ENCODE measurements around the gene CEACAM1.

The CEACAM1 gene

DNA sequence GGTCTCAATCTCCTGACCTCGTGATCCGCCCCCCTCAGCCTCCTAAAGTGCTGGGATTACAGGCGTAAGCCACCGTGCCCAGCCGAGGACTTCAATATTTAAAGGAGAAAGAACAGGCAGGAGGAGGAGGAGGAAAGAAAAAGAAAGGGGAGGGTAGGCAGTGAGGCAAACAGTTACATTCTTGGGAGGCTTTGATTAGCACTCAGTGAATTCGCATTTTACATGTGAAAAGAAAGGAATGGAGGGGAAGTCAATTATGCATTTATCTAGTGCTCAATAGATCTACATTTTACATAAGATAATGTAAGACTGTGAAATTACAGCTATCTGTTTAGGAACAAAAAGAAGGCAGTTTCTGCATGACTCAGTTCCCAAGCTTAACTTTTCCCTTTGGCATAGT, 54.6 kb downstream of the CEACAM1 start:
- TF ChIP-seq, protein P1, sequence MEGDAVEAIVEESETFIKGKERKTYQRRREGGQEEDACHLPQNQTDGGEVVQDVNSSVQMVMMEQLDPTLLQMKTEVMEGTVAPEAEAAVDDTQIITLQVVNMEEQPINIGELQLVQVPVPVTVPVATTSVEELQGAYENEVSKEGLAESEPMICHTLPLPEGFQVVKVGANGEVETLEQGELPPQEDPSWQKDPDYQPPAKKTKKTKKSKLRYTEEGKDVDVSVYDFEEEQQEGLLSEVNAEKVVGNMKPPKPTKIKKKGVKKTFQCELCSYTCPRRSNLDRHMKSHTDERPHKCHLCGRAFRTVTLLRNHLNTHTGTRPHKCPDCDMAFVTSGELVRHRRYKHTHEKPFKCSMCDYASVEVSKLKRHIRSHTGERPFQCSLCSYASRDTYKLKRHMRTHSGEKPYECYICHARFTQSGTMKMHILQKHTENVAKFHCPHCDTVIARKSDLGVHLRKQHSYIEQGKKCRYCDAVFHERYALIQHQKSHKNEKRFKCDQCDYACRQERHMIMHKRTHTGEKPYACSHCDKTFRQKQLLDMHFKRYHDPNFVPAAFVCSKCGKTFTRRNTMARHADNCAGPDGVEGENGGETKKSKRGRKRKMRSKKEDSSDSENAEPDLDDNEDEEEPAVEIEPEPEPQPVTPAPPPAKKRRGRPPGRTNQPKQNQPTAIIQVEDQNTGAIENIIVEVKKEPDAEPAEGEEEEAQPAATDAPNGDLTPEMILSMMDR (IDR thresholded peaks at IDR 0.05; ENCODE audit: insufficient read depth, low read length, poor library complexity, severe bottlenecking), result no peak
- Histone ChIP-seq H3K27me3 (replicated peaks; ENCODE audit: control insufficient read depth, insufficient read depth, low read length) (no peaks in the 10 kb centered on the region), H3K36me3 (ENCODE audit: control insufficient read depth, insufficient read depth, low read length) (no peaks in the 10 kb centered on the region), H3K4me3 (replicated peaks; ENCODE audit: low read depth, low read length) (no peak overlapping the region)
- DNase-seq (ENCODE audit: extremely low read depth, insufficient read length), result no peak

DNA sequence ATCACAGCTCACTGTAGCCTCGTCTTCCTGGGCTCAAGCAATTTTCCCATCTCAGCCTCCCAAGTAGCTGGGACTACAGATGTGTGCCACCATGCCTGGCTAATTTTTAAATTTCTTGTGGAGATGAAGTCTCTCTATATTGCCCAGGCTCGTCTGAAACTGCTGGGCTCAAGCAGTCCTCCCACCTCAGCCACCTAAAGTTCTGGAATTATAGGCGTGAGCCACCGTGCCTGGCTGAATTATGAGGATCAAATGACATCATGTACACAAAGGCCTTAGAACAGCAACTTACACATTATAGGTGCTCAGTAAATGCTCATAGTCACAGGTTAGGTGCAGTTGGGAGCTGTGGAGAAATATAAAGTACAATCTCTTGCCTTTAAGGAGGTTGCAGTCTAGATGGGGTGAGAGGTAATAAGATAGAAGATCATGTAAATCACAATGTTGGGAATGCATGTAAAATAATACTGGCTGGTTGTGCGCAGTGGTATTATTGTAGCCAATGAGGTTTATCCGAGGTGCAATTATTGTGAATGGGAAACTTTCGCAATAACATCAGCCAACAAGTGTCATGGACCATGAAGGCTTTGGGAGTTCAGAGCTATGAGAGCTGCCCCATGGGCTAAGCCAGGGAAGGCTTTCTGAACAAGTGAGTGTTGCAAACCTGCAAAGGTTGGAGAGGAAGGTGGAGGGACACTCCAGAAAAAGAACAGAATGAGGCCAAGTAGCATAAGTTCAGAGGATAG, 55.7 kb downstream of the CEACAM1 start:
- no peak overlapping the region for H3K4me3 ChIP-seq (replicated peaks; ENCODE audit: low read depth, low read length)
- TF ChIP-seq, protein P1 (IDR thresholded peaks at IDR 0.05; ENCODE audit: insufficient read depth, low read length, poor library complexity, severe bottlenecking), result no peak
- DNase-seq (ENCODE audit: extremely low read depth, insufficient read length), result no peak
- no peaks in the 10 kb centered on the region for H3K27me3 ChIP-seq (replicated peaks; ENCODE audit: control insufficient read depth, insufficient read depth, low read length)
- H3K36me3 ChIP-seq (ENCODE audit: control insufficient read depth, insufficient read depth, low read length), result no peaks in the 10 kb centered on the region

DNA sequence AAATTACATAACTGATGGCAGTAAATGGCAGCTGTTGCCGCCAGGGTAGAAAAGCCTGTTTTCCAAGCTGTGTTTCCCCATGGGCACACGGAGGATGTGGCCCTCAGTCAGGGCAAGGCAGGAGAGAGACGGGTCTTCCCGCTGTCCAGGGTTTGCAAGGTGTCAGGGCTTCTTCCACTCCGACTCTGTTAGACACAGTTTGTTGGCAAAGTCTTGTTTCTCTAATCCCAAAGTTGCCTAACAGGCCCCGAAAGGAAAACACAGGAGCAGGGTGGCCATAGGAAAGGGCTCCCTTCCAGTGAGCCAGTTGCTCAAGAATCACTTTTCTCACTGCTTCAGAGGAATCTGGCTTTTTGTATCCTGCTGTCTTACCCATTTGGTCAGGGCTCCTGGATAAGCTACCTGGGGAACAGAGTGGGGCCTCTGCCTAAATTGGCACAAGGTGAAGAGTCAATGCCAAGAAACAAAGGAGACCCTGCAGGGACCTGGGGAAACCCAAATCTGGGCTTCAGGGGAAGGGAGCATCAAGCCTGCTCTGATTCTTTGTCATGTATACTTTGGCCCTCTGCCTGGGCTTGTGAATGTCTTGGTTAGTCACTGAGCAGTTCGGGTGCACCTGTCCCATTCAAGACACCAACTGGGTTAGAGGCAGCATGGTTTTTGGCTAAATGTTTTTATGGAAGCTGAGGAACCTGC, 56.6 kb downstream of the CEACAM1 start:
- H3K4me3 ChIP-seq (replicated peaks; ENCODE audit: low read depth, low read length), result no peak overlapping the region
- no peaks in the 10 kb centered on the region for H3K36me3 ChIP-seq (ENCODE audit: control insufficient read depth, insufficient read depth, low read length)
- DNase-seq (ENCODE audit: extremely low read depth, insufficient read length), result no peak
- no peaks in the 10 kb centered on the region for H3K27me3 ChIP-seq (replicated peaks; ENCODE audit: control insufficient read depth, insufficient read depth, low read length)
- TF ChIP-seq, protein P1 (IDR thresholded peaks at IDR 0.05; ENCODE audit: insufficient read depth, low read length, poor library complexity, severe bottlenecking), result no peak

DNA sequence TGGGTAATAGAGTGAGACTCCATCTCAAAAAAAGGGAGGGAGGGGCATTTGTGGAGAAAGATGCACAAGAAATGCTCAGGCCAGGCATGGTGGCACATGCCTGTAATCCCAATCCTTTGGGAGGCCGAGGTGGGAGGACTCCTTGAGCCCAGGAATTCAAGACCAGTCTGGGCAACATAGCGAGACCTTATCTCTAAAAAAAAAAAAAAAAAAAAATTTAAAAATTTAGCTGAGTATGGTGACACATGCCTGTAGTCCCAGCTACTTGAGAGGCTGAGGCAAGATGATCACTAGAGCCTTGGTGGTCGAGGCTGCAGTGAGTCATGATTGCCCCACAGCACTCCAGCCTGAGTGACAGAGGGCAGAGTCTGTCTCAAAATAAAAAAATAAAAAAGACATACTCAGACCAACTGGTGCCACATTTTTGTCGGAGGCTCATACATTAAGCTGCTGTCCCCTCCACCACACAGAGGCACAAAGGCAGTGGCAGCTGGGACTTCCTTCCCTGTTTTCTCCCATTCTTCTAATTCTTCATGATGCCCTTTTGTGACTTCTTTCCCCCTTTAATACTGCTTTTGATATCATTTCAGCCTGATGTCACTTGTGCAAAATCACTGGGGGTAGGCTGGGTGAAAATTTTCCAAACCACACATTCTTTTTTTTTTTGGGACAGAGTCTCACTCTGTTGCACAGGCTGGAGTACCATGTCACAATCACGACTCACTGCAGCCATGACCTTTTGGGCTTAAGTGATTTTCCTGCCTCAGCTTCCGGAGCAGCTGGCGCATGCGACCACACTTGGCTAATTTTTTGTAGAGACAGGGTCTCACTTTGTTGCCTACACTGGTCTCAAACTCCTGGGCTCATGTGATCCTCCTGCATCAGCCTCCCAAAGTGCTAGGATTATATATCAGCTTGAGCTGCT, 58.7 kb downstream of the CEACAM1 start:
- DNase-seq (ENCODE audit: extremely low read depth, insufficient read length), result no peak
- H3K4me3 ChIP-seq (replicated peaks; ENCODE audit: low read depth, low read length), result no peak overlapping the region

DNA sequence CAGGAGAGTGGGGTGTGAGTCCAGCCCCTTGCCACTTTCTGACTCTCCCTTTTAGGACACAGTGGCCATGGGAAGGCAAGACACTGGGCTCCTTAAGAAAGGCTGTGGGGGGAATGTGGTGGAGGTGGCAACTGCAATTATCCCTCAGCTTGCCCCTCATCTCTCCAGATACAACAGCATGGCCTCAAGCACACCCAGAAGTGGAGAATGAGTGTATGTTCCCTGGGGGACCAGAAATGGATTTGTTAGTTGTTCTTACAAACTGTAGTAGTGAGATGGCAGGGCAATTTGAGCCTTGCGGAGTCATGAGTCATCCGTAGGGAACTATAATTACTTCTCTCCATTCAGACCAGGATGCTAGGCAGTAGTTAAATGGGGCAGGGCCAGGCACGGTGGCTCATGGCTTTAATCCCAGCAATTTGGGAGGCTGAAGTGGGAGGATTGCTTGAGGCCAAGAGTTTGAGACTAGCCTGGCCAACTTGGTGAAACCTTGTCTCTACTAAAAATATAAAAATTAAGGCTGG, 59.9 kb downstream of the CEACAM1 start:
- Histone ChIP-seq H3K36me3 (ENCODE audit: control insufficient read depth, insufficient read depth, low read length) (no peaks in the 10 kb centered on the region), H3K27me3 (replicated peaks; ENCODE audit: control insufficient read depth, insufficient read depth, low read length) (no peaks in the 10 kb centered on the region), H3K4me3 (replicated peaks; ENCODE audit: low read depth, low read length) (no peak overlapping the region)
- TF ChIP-seq, protein P1 (IDR thresholded peaks at IDR 0.05; ENCODE audit: insufficient read depth, low read length, poor library complexity, severe bottlenecking), result no peak
- no peak for DNase-seq (ENCODE audit: extremely low read depth, insufficient read length)

More for the DNA sequence above, 58.7 kb downstream of the CEACAM1 start:
- Histone ChIP-seq H3K27me3 (replicated peaks; ENCODE audit: control insufficient read depth, insufficient read depth, low read length) (no peaks in the 10 kb centered on the region), H3K36me3 (ENCODE audit: control insufficient read depth, insufficient read depth, low read length) (no peaks in the 10 kb centered on the region)
- TF ChIP-seq, protein P1 (IDR thresholded peaks at IDR 0.05; ENCODE audit: insufficient read depth, low read length, poor library complexity, severe bottlenecking), result no peak
